ENCODE data around the gene TMEM63B. TPM values are rescaled to one million over a fixed set of nuclear protein-coding genes. Genes with fewer than 3 reads are reported as not detected.

TMEM63B gene
- total and polyA plus RNA-seq, 9 of the 15 experiments (the other 6 are each of a cell fraction or from before 2014, with no cell fraction given) = 0.14 to 39.4 (median 14.4) TPM

DNA sequence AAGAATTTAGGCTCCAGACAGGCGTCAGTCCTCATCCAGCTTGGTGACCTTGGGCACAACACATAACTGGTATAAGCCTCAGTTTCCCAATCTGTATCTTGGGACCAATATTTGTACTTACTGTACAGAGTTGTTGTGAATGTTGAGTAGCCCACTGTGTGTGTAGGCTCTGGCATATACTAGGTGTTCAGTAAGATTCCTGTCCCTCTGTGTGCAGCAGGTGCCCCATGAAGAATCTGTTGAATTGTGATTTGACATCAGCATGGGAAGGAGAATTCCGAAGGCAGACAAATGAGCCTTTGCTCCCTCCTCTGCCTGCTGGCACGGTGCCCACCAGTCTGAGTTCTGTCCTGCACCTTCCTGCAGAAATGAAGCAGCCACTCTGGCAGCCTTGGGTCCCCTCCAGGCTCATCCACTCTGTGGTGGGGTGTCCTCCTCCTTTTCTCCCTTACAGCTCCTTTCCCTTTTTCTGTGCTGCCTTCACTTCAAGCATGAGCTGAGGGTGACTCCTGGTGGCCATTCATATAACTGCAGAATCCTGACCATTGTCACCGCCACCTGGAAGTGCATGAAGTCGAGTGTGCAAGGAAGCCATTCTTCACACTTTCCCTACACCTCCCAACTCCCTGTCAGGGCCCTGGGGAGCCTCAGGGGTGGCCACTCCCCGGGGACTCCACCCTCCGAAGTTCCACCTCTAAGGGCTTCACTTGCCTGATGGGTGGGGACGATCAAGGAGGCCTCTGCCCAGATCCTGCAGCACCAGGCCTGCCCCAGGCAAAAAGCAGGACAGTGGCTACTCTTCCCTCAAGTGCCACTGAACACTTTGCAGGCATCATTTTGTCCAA lies 48.3 kb upstream of the TMEM63B start (continued):
- TF ChIP-seq MGA (IDR thresholded peaks at IDR 0.05) = no peak; the same call in 1 of the 2 replicates
- no peak for TF ChIP-seq ELK1 (CRISPR knock-in tag; IDR thresholded peaks at IDR 0.05)
- no peak for TF ChIP-seq NFE2L1 (tag; IDR thresholded peaks at IDR 0.05; ENCODE audit: borderline replicate concordance, low read depth)
- peak; percentile 57; the same call in 1 of the 2 replicates for TF ChIP-seq SOX6 (IDR thresholded peaks at IDR 0.05)
- peak; percentile 94 for TF ChIP-seq CC2D1A (IDR thresholded peaks at IDR 0.05)
- TF ChIP-seq NONO (IDR thresholded peaks at IDR 0.05; ENCODE audit: low read depth in 2 of 2, low read length in 1 of 2) = 0 out of 4 replicates have a peak, but pooled peaks of 1 of the 2 experiments have one; percentile 30
- TF ChIP-seq HDAC6 (IDR thresholded peaks at IDR 0.05; ENCODE audit: low read depth, low read length) = no peak
- no peak for TF ChIP-seq PML (IDR thresholded peaks at IDR 0.05; ENCODE audit: low read length)
- no peak for TF ChIP-seq ZNF77 (CRISPR knock-in tag; IDR thresholded peaks at IDR 0.05)
- TF ChIP-seq YY1 (IDR thresholded peaks at IDR 0.05; ENCODE audit: borderline replicate concordance in 1 of 3, control insufficient read depth in 1 of 3, extremely low read depth in 1 of 3, insufficient read depth in 3 of 3, insufficient read length in 1 of 3, insufficient replicate concordance in 2 of 3, low read depth in 1 of 3, low read length in 2 of 3) = peak in 2 of 3 experiments; percentile 25 to 35
- TF ChIP-seq ZNF197 (CRISPR knock-in tag; IDR thresholded peaks at IDR 0.05; ENCODE audit: low read depth) = no peak
